HG03135 (cell line): ENCODE results near the gene GAK.
"Not testable (repeated sequence)": the region's sequence is repeated elsewhere in the genome, so short reads cannot be mapped to it uniquely, and the experiment has no call there.

Experiments
- ATAC-seq: cut with Tn5 transposase; IDR thresholded peaks from one replicate; pipeline ENCODE4 v1.9.1; 2021; ENCODE audit warnings: mild to moderate bottlenecking, moderate library complexity; ENCODE audit not compliant: unreplicated experiment

The GAK gene

GRCh38 chr4:953574-953915, 21.4 kb upstream of the GAK start:
- ATAC-seq = no peak

- ATAC-seq = no peak
Observed at GRCh38 chr4:952881-953573, 20.9 kb upstream of the GAK start.

- no peak for ATAC-seq
Observed at GRCh38 chr4:951594-952468, 19.7 kb upstream of the GAK start.

- no peak for ATAC-seq
Observed at GRCh38 chr4:951186-951585, 19.1 kb upstream of the GAK start.

- ATAC-seq = no peak
Observed at GRCh38 chr4:950136-951020, 18.3 kb upstream of the GAK start.

- ATAC-seq = no peak
Observed at GRCh38 chr4:949656-950055, 17.5 kb upstream of the GAK start.

- no peak for ATAC-seq
Observed at GRCh38 chr4:948936-949300, 16.8 kb upstream of the GAK start.

GRCh38 chr4:948101-948935, 16.2 kb upstream of the GAK start:
- ATAC-seq = no peak

- ATAC-seq = no peak
Observed at GRCh38 chr4:947491-947971, 15.4 kb upstream of the GAK start.

- ATAC-seq = no peak
Observed at GRCh38 chr4:946517-947471, 14.7 kb upstream of the GAK start.

- no peak for ATAC-seq
Observed at GRCh38 chr4:946103-946450, 14.0 kb upstream of the GAK start.

- ATAC-seq = no peak
Observed at GRCh38 chr4:945274-946102, 13.4 kb upstream of the GAK start.

GRCh38 chr4:939508-939907, 7.4 kb upstream of the GAK start:
- ATAC-seq = not testable (repeated sequence)

GRCh38 chr4:932713-933070, 576 bp upstream of the GAK start:
- ATAC-seq = peak; percentile 9

- peak; percentile 1 for ATAC-seq
Observed at GRCh38 chr4:931194-931959, 739 bp downstream of the GAK start.

- ATAC-seq = no peak
Observed at GRCh38 chr4:930827-931193, 1.3 kb downstream of the GAK start.

- ATAC-seq = no peak
Observed at GRCh38 chr4:930028-930551, 2.0 kb downstream of the GAK start.
